NCI-H1694 (cell line): Measurements from ENCODE around the gene KRT32.

ENCODE experiments used
- DNase-seq: peaks from one replicate; lab custom pipeline; 2025; lab: John Stamatoyannopoulos, UW

The KRT32 gene

DNA sequence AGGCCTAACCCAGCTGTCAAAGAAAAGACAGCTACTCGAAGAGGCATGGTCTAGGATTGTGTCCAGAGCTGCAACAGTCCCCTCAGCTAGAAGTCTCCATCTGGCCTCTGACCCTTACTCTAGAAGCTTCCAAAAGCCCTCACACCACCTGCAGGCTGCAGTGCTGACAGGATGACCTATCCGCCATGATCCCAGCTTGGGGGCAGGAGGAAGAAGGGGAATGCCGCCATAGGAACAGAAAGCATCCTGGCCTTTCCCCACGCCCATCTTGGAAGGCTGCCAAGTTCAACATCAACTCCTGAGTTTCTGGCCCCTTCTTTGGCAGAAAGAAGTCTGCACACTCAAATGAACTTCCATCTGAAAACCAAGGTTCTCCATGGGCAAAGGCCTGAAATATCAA lies 25.6 kb upstream of the KRT32 start:
- no peak for DNase-seq

DNA sequence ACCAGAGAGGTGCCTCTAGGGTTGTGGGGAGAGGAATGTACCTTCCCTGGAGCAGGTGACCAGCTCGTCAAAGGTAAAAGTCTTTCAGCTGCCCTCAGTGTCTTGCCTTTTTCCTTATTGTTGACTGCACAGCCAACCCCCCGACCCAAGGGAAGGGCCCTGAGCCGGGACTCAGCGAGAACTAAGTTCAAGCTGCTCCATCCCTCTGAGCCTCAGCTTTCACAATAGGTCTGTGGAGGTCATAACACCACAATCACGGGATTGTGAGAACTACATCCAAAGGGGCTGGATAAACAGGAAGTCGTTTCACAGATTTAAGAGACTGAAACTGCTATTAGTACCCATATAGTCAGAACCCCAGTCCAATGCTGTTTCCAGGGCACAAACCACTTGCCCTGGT lies 25.2 kb upstream of the KRT32 start:
- DNase-seq, result no peak

DNA sequence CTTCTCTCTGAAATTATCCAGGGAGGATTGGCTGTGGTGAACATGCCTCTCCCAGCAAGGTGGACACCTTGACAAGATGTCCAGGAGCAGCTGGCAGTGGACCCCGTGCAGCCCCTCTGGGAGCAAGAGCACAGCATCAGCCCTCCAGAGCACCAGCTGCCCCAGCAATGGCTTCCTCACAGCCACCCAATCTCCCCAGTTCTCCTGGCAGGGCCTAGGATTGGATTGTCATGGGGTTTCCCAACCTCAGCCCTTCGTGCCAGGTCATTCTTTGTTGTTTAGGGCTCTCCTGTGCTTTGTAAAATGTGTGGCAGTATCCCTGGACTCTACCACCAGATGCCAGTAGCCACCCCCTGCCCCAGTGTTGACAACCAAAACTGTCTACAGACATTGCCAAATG lies 24.3 kb upstream of the KRT32 start:
- no peak for DNase-seq

DNA sequence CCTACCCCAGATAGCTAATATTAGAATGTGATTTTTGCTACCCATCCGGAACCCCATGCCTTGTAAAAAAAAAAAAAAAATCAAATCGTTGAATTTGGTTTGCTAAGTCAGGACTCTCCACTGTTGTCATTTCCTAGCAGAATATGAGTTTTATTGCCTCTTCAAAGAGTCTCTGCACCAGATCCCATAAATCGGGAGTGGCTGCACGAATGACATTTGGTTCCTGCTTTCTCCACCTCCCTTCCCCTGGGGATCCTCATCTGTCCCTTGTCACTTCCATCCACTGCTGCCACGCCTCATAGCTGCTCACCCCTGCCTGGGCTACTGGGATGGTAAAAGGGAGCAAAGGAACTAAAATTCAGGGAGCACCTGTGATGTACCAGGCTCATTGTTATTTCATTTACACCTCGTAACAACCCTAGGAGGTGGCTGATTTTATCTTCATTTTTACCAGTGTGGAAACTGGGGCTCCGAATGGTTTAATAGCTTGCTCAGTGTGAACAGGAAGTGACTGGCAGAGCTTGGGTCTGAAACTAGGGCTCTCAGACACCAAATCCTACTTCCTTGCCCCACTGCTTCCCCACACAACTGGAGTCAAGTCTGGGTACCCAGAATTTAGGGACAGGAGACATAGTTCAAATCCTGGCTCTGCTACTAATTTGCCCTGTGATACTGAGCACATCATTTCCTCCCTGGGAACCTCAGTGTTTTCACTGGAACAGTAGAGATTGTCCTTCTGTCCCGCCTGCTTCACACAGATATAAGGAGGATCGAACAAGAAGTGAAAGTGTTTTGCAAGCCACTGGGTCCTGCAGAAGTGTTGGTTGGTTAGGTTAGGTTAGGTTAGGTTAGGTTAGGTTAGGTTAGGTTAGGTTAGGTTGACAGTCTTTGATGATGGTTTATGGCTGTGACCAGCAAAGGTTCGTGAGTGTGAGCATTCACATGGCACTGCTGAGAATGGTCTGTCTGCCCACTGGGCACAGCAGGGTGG lies 23.1 kb upstream of the KRT32 start:
- no peak for DNase-seq

DNA sequence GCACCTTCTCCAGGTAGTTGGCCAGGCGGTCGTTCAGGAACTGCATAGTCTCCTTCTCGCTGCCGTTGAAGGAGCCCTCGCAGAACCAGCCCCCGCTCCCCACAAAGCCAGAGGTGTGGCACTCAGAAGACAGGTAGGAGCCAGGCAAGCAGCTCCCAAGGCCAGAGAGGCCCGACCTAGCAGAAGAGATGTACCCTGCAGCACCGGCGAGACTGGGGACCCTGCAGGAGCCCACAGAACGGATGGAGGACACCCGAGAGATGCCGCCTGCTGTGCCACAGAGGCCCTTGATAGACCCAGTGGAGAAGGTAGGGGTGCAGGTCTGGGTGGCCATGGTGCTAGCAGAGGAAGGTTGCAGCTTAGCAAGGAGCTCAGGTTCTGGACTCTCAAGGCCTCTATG lies 22.3 kb upstream of the KRT32 start, which contains the start of gene KRT36:
Gene KRT36 (minus strand): TSS at position 380 of the 400 bp plus-strand sequence. CDS start 46 bp downstream, at position 334.
- DNase-seq, result no peak

DNA sequence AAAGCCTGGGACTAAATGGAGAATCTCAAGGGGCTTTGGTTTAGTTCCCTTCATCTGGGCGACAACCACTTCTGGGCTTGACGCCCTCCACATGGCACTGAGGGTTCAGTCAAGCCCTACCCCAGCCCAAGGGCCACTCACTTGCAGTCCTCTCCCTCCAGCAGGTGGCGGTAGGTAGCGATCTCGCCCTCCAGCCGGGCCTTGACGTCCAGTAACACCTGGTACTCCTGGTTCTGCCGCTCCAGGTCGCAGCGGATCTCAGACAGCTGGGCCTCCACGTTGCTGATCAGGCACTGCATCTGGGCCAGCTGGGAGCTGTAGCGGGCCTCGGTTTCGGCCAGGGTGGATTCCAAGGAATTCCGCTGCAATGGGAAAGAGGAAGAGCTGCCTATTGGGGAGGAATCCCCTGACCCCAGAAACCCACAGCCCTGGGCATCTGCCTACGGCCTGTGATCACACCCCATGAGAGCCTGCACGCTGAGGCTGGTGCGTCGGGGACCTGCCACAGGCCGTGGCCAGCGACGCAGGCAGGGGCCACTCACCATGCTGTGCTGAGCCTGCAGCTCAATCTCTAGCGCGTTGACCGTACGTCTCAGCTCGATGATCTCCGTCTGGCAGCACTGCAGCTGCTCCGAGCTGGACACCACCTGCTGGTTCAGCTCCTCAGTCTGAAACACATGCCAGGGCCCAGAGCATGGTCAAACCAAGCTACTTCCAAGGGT lies 19.8 kb upstream of the KRT32 start:
- no peak for DNase-seq

DNA sequence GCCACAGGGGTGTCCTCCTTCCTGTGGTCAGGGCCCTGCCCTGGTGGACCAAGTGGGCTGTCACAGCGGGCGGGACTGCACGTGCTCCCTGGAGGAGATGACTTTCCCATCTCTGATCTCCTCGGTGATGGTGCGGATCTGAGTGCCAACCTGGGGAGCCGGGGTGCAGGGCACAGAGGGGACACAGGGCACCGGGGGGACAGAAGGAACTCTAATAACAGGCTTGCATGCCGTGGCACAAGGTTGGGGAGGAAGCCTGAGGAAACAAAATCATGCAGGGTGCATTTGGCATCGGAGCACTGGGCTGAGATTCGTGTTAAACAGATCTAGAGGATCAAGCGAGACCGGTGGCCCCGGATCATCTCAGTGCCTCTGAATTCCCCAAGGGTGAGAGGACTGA lies 19.1 kb upstream of the KRT32 start:
- DNase-seq, result no peak

DNA sequence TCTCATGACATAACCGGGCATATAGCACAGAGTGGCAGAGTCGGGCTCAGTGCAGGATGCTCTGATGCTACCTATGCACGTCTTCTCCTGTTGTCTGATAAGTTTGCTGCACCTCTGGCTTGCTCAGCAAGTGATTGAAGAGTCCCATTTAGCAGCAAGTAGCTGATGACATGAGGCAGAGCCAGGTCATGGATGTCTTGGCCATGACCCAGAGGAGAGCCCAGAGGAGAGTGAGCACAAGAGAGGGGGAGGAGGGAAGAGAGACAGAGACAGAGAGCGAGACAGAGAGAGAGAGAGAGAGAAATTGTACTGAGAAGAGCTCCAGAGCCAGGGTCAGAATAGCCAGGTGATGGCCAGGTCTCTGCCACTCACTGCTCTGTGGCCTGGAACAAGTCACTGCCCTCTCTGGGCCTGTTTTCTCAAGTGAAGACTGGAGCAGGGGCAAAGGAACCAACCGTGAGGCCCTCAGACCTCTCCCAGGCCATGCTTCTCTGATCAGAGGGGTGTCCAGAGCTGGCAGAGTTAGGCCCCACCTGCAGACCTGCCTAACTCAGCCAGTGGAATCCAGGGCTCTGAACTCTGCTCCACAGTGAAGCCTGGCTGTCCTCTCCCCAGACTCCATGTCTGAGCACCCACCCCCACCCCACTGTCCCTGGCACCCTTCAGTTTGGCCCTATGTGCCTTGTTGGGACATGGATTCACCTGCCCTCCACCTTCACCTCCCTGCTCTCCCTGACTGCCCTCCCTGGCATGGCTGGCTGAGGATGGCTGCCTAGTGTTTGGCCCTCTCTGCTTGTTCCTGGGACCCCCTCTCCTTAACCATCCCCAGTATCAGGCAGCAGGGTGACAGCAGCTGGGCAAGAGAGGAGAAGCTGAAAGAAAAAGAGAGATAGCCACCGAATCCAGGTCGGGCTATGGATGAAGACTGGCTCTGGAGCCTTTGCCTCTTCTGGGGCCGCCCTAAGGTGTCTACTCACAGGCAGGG lies 18.0 kb upstream of the KRT32 start:
- no peak for DNase-seq

DNA sequence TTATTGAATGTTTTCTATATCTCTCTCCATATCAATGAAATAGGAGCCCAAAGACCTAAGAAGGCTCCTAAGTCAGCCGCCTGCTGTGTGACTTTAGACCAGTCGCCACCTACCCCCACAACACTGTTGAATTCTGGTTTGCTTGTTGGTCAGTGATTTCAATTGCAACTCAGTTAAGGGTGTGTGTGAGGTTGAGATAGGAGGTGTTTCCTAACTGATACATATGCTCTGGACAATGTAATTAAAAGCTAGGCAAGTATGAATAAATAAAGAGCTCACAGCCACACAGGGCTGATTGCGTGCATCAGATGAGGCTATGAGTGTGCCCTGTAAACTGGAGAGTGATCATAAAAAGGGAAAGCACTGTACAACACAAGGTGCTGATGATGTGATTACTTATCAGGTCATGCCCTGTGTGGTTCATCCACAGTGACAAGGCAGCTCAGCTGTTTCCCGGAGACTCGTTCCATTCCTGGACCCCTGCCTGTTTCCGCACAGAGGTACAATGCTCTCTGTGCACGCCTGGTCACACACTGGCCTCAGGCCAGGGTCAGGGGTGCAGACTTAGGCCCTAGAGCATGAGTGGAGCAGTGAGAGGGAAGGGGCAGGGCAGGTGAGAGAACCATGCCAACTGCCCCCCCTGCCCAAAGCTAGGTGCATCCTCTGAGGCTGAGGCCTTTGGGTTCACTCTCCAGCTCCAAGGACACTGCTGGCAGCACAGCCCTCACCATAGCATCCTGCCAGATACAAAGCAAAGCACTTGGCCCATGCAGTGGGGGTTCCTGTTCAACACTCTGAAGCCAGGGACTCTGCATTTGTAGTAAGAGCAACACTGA lies 17.0 kb upstream of the KRT32 start:
- DNase-seq, result no peak

DNA sequence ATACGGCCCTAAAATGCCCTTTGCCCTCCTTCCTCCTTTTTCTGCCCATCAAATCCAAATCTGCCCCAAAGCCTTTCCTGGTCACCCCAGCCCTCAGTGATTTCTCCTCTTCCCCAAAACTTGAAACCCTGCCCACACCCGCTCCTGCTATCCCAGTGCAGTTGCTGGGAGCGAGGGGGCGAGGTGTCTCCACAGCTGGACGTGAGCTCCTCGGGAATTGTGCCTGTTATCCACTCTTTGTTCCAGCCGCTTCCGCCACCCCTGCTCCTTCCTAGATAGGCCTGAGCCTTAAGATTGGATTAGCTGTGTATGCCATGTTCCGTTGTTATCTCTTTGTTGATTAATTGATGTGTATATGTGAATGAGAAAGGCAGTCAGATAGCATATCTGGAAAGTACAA lies 16.3 kb upstream of the KRT32 start:
- DNase-seq, result no peak

DNA sequence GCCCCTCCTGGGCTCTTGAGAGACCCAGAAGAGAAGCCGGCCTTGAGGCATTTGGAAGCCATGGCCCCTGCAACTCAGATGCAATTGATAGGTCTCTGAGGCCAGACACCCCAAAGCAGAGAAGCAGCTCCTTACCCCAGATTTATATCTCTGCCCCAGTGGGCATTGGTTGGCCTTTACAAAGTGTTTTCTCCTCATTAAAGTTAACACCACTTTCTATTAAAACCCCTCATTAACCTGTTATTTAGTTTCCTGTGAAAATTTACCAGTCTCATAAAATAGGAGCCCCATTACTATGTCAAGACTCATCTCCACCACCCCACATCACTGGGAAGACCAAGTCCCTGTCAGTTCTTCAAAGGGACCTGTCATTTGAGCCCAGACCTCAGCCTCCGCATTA lies 13.8 kb upstream of the KRT32 start, which contains the start of gene KRT35:
Gene KRT35 (minus strand): TSS at position 116 of the 400 bp plus-strand sequence. CDS start 54 bp downstream, at position 62.
- no peak for DNase-seq

DNA sequence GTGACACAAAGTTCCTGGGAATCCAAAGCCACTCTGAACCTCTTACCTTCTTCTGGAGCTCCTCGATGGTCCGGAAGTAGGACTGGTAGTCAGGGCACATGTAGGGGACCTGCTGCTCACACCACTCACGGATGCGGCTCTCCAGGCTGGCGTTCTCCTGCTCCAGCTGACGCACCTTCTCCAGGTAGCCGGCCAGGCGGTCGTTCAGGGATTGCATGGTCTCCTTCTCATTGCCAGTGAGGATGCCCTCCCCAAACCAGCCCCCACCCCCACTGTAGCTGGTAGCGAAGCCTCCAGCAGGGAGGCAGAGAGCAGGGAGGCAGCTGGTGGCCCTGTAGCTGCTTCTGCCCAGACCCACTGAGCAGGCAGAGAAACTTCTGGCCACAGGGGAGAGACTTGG lies 13.4 kb upstream of the KRT32 start:
- no peak for DNase-seq

DNA sequence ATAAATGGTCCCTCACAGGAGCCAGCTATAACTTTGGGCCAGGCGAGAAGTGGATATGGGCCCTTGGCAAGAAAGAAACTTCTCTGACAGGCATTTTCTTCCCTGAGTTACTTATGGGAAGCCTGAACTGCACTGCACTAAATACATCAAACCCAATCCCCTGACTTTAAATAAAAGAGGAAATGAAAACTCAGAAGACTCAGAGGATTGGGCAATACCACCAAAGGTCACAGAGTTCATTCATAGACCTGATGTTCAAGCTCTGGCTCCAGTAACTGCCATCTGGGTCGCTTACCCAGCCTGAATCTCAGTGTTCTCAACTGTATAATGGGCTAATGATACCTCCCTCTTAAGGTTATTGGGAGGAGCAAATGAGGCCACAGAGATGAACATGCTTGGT lies 12.9 kb upstream of the KRT32 start:
- DNase-seq, result no peak

DNA sequence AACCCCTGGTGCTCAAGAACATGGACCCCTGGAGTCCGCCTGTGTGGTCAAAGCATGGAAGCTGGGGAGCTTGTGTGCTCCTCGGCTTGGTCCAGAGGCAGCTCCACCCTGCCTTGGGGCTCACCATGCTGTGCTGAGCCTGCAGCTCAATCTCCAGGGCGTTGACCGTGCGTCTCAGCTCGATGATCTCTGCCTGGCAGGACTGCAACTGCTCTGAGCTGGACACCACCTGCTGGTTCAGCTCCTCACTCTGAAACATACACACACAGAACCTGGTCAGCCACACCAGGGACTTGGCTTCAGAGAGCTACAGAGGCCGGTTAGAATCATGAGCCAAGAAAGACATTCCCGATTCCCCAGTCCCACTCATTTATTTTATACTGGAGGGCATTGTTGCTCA lies 11.1 kb upstream of the KRT32 start:
- no peak for DNase-seq

DNA sequence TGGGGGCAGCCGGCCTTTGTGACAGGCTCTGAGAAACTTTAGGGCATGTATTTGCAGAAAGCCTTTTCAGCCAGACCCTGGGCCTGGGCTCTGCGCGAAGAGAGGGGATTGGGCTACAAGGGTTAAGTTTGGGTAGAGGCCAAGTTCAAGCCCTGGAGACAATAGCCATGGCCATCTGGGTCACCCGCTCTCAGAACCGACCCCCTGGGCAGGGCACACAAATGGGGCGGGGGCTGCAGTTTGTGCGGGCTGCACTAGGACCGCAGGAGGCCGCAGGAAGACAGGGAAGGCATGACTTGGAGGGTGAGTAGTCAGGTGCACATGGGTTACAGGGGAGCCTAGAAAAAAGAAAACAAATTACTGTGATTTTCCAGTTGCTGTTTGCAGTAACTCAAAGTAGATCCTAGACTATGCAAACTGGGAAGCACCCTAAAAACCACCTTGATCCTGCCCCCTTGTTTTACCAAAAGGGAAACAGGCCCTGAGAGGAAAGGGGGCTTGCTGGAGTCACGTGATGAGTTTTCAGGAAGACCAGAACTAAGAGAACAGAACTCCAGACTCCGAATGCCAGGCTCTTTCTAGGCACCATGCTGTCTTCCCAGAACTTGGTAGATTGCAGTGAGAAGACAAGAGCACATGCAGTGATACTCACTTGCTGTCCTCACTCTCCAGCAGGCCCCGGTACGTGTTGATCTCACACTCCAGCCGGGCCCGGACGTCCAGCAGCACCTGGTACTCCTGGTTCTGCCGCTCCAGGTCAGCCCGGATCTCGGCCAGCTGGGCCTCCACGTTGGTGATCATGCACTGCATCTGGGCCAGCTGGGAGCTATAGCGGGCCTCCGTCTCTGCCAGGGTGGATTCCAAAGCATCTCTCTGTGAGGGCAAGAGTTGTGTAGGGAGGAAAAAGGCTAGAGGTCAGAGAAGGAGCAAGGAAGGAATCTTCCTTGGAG lies 10.0 kb upstream of the KRT32 start:
- DNase-seq, result no peak

DNA sequence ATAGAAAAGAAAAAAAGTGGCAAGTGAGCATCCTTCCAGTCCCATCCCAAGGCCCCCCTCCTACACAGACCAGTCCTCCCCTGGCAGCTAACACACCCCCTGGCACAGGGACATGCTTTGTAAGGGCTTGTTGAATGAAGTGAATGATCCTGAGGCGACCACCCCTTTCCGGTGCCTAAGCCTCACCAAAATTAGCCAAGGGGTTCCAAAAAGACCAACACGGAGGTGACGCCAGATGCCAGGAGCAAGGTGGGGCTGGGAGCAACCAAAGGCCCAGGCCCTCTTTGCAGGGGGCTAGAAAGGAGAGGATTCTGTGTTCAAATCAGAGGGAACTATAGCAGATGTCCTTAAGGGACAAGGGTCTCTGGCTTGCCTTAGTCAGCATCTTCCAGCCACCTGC lies 8.2 kb upstream of the KRT32 start:
- DNase-seq, result no peak

DNA sequence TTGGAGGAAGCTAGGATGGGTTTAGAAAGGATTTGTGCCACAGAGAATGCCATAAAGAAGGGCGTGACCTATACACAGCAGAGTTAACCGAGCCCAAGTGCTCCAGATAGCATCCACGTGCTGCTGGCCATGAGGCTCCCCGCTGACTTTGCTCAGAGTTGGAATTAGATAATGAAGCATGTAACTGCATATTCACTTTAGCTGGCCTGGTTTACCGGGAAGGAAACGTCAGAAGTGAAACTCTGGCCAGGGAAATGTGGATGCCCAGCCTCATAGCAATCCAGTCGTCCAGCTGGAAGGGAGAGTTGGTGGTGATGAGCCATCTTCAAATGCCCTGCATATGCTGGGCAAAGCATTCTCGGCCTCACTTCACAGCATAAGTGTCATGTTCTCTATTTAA lies 7.7 kb upstream of the KRT32 start:
- no peak for DNase-seq

DNA sequence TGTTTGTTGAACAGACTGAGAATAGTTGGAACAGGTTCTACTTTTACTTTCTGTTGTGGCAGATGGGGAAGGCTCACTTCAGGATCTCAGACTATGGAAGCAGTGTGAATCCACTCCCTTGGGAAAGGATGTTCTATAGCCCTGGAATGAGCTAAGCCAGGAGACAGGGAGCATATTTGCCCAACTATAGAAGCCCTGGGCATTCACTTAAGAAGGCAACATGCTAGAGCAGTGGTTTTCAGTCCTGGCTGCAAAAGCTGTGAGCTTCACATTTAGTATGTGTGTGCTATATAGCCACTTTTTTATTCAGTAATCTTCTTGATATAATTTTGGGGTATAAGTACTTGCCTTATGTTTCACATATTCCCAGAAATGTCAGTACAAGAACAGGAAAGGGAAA lies 1.2 kb upstream of the KRT32 start:
- no peak for DNase-seq

DNA sequence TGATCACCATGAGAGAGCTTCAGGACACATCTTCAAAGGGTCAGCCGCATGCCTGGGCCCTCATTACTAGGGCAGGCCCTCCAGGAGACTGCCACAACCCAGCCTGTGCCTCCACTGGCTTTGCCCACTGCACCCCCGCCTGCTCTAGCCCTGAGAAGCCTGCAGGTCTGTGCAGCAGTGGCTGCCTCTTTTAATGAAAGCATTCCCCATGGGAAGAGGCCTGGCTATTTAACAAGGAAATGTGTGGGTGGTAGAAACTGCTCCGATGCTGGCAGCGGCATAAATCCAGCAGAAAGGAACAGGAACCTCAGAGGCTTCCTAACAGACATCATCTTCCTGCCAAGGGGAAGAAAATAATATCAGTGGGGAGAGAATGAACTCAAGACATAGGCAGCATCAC lies 375 bp upstream of the KRT32 start:
- no peak for DNase-seq

DNA sequence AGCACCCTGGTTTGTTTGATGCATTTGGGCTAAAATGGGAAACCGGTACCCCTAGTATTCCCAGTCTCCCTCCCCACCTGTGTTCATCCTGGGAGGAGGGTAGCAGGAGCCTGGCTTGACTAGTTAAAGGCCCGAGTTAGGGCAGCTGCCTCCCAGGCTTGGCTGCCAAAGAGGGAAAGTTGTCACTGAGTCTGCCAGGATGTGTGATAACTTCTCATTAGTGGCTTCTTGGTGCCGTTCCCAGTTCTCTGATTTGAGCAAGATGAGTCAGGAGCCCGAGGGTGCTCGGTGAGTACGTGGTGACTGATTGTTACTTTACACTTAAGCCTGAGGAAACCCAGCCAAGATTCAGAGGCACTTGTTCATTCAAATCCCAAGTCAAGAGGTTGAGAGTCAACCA lies 2.5 kb downstream of the KRT32 start:
- no peak for DNase-seq
